ENCODE data around the gene HAT1.

Gene HAT1

DNA sequence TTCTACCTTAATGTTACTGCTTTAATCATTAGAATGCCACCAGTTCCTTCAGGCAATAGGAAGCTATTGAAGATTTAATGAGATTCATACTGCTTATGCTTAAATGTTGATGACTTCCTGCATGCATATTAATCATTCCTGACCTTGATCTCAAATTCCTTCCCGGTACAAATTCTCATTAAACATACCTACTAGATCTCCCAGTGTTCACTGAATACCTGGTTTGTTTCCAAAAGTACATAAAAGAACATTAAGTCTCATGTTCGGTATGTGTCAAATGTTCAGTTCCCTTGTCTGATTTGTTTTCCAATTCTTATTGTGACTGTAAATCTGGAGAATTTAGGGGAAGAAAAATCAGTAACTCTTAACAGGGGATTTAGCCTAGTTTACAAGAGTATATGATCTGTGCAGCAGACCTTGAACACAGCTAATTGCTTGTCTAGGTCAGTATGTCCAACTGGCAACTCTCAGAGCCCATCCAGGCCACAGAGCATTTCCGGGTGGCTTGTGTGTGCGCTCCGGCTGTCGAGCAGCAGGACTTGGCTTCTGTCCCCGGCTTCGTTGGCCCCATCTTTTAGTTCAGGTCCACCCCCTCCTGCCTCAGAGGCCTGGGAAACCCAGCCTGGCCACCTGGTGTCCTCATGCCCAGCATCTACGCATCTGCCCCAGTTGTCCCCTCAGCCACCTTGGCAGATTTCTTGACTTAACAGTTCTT, 90.6 kb downstream of the HAT1 start:
- Histone ChIP-seq H3K4me2 (ENCODE audit: insufficient read depth, low read length) (no peak overlapping the region), H3K9me3 (ENCODE audit: insufficient read depth, low read length, severe bottlenecking) (no peaks in the 10 kb centered on the region), H3K79me2 (ENCODE audit: insufficient read depth, low read length) (peaks cover 6% of the 10 kb centered on the region; the same call in 1 of the 2 replicates), H3K36me3 (ENCODE audit: insufficient read depth, low read length) (no peaks in the 10 kb centered on the region), H4K20me1 (ENCODE audit: insufficient read depth, low read length) (no peaks in the 10 kb centered on the region; the same call in 1 of the 2 replicates), H3K9ac (ENCODE audit: low read depth, low read length) (no peak overlapping the region), H3K27me3 (ENCODE audit: insufficient read depth, low read length, poor library complexity) (no peaks in the 10 kb centered on the region), H3K4me3 (ENCODE audit: low read depth in 1 of 2, low read length in 2 of 2) (no peak overlapping the region), H2AFZ (ENCODE audit: low read depth, low read length) (no peak overlapping the region), H3K4me1 (ENCODE audit: insufficient read depth, low read length) (peaks cover 16% of the 10 kb centered on the region), H3K27ac (ENCODE audit: low read length) (peak overlapping the region; percentile 1; the same call in 1 of the 2 replicates)
- DNase-seq: no peak
- ATAC-seq (ENCODE audit: insufficient read depth, low read depth): no peak
- TF ChIP-seq, protein P1, sequence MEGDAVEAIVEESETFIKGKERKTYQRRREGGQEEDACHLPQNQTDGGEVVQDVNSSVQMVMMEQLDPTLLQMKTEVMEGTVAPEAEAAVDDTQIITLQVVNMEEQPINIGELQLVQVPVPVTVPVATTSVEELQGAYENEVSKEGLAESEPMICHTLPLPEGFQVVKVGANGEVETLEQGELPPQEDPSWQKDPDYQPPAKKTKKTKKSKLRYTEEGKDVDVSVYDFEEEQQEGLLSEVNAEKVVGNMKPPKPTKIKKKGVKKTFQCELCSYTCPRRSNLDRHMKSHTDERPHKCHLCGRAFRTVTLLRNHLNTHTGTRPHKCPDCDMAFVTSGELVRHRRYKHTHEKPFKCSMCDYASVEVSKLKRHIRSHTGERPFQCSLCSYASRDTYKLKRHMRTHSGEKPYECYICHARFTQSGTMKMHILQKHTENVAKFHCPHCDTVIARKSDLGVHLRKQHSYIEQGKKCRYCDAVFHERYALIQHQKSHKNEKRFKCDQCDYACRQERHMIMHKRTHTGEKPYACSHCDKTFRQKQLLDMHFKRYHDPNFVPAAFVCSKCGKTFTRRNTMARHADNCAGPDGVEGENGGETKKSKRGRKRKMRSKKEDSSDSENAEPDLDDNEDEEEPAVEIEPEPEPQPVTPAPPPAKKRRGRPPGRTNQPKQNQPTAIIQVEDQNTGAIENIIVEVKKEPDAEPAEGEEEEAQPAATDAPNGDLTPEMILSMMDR (IDR thresholded peaks at IDR 0.05; ENCODE audit: borderline replicate concordance, extremely low read depth, low read length, poor library complexity, severe bottlenecking): no peak
- no peak for TF ChIP-seq EZH2 (IDR thresholded peaks at IDR 0.05; ENCODE audit: borderline replicate concordance, low read depth, low read length, severe bottlenecking)

DNA sequence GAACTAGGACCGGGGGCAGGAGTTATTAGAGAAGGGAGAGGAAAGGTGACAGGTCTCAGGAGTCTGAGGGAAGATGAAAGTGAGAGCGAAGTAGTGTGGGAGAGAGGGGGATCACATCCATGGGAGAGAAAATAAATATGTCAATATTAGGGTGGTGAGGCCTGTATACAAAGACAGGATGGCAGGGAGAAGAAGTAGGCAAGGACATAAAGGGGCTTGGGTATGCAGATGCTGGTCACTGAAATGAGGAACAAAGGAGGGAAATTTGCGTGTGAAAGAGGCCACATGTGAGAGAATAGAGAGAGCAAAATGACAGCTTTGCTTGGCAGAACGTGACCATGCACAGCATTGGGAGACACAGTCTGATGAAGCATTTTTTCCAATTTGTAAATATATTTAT, 91.1 kb downstream of the HAT1 start:
- no peak for DNase-seq
- Histone ChIP-seq H3K4me1 (ENCODE audit: insufficient read depth, low read length) (peaks cover 16% of the 10 kb centered on the region), H3K9ac (ENCODE audit: low read depth, low read length) (no peak overlapping the region)

GRCh38 chr2:172021074-172021931, 99.0 kb downstream of the HAT1 start:
- Histone ChIP-seq H3K36me3 (ENCODE audit: insufficient read depth, low read length) (no peaks in the 10 kb centered on the region), H3K4me1 (ENCODE audit: insufficient read depth, low read length) (no peaks in the 10 kb centered on the region), H3K27me3 (ENCODE audit: insufficient read depth, low read length, poor library complexity) (no peaks in the 10 kb centered on the region), H3K9ac (ENCODE audit: low read depth, low read length) (no peak overlapping the region), H3K27ac (ENCODE audit: low read length) (no peak overlapping the region), H3K4me3 (ENCODE audit: low read depth in 1 of 2, low read length in 2 of 2) (no peak overlapping the region), H4K20me1 (ENCODE audit: insufficient read depth, low read length) (no peaks in the 10 kb centered on the region), H2AFZ (ENCODE audit: low read depth, low read length) (no peak overlapping the region), H3K79me2 (ENCODE audit: insufficient read depth, low read length) (no peaks in the 10 kb centered on the region), H3K4me2 (ENCODE audit: insufficient read depth, low read length) (no peak overlapping the region), H3K9me3 (ENCODE audit: insufficient read depth, low read length, severe bottlenecking) (no peaks in the 10 kb centered on the region)
- no peak for ATAC-seq (ENCODE audit: insufficient read depth, low read depth)
- TF ChIP-seq, protein P1 (IDR thresholded peaks at IDR 0.05; ENCODE audit: borderline replicate concordance, extremely low read depth, low read length, poor library complexity, severe bottlenecking): no peak
- no peak for TF ChIP-seq EZH2 (IDR thresholded peaks at IDR 0.05; ENCODE audit: borderline replicate concordance, low read depth, low read length, severe bottlenecking)
- no peak for DNase-seq

More for the DNA sequence above, 91.1 kb downstream of the HAT1 start:
- Histone ChIP-seq H3K9me3 (ENCODE audit: insufficient read depth, low read length, severe bottlenecking) (no peaks in the 10 kb centered on the region), H3K27ac (ENCODE audit: low read length) (no peak overlapping the region), H3K27me3 (ENCODE audit: insufficient read depth, low read length, poor library complexity) (no peaks in the 10 kb centered on the region), H3K4me2 (ENCODE audit: insufficient read depth, low read length) (no peak overlapping the region), H3K79me2 (ENCODE audit: insufficient read depth, low read length) (peaks cover 6% of the 10 kb centered on the region; the same call in 1 of the 2 replicates), H3K36me3 (ENCODE audit: insufficient read depth, low read length) (no peaks in the 10 kb centered on the region), H4K20me1 (ENCODE audit: insufficient read depth, low read length) (no peaks in the 10 kb centered on the region; the same call in 1 of the 2 replicates), H2AFZ (ENCODE audit: low read depth, low read length) (no peak overlapping the region), H3K4me3 (ENCODE audit: low read depth in 1 of 2, low read length in 2 of 2) (no peak overlapping the region)
- TF ChIP-seq, protein P1 (IDR thresholded peaks at IDR 0.05; ENCODE audit: borderline replicate concordance, extremely low read depth, low read length, poor library complexity, severe bottlenecking): no peak
- no peak for TF ChIP-seq EZH2 (IDR thresholded peaks at IDR 0.05; ENCODE audit: borderline replicate concordance, low read depth, low read length, severe bottlenecking)
- no peak for ATAC-seq (ENCODE audit: insufficient read depth, low read depth)
